Gastroesophageal sphincter (tissue), 4 donors: ENCODE data around the gene ZP1. TPM values are rescaled to one million over a fixed set of nuclear protein-coding genes. Genes with fewer than 3 reads are reported as not detected.

ENCODE experiments used
- ATAC-seq: fragments of 150-250 bp; one replicate; pipeline ENCODE4 v1.9.1; 2016; ENCODE audit warnings: mild to moderate bottlenecking, moderate library complexity
- H3K27ac ChIP-seq, 4 donors: fragments of 200-600 bp; sonication (generic) in 3 of 4; 1 replicate in 3 of 4; 2 replicates in 1 of 4; pipeline ENCODE4 v1.5.1; 2016 to 2019
- H3K27me3 ChIP-seq: fragments of 200-600 bp; sonication (generic); one replicate; pipeline ENCODE4 v1.5.1; 2019
- H3K36me3 ChIP-seq, 2 donors: fragments of 200-600 bp; sonication (generic); one replicate each; pipeline ENCODE4 v1.5.1; 2019; ENCODE audit warnings: control low read depth in 1 of 2
- H3K4me1 ChIP-seq, 3 donors: fragments of 200-600 bp; sonication (generic); 1 replicate in 2 of 3; 2 replicates in 1 of 3; pipeline ENCODE4 v1.5.1; 2016 to 2019; ENCODE audit warnings: control low read depth in 2 of 3
- H3K4me3 ChIP-seq, 2 donors: fragments of 200-600 bp; sonication (generic); one replicate each; pipeline ENCODE4 v1.5.1; 2019; ENCODE audit warnings: mild to moderate bottlenecking in 1 of 2, moderate library complexity in 1 of 2
- H3K9me3 ChIP-seq, 3 donors: fragments of 200-600 bp; sonication (generic); one replicate each; pipeline ENCODE4 v1.5.1; 2017 to 2019; ENCODE audit warnings: control low read depth in 2 of 3
- CTCF ChIP-seq, 4 experiments: fragments of 200-600 bp in 2 of 4; fragments of 450-650 bp in 2 of 4; sonication (generic) in 1 of 4; IDR thresholded peaks; one replicate each; pipeline ENCODE4 v1.5.1; 2017 to 2019; ENCODE audit warnings: antibody characterized with exemption in 4 of 4, mild to moderate bottlenecking in 2 of 4, moderate library complexity in 2 of 4
- EP300 ChIP-seq: sonication (generic); formaldehyde crosslinking; IDR thresholded peaks from one replicate; pipeline ENCODE4 v1.6.1; 2017; ENCODE audit warnings: antibody characterized with exemption, mild to moderate bottlenecking
- POLR2A ChIP-seq, 2 donors: fragments of 450-650 bp; IDR thresholded peaks; one replicate each; pipeline ENCODE4 v1.6.1; 2017; ENCODE audit warnings: antibody characterized with exemption in 2 of 2, mild to moderate bottlenecking in 2 of 2, moderate library complexity in 1 of 2
- POLR2AphosphoS5 ChIP-seq: sonication (generic); formaldehyde crosslinking; IDR thresholded peaks from one replicate; pipeline ENCODE4 v1.6.1; 2017; ENCODE audit warnings: antibody characterized with exemption
- WGBS, 2 donors: methylation state at CpG; one replicate each; pipeline ENCODE4 v1.1.5; 2018; ENCODE audit warnings: low coverage in 1 of 2; 5-methylcytosine and 5-hydroxymethylcytosine counted together
- total RNA-seq, 4 donors: library from RNA; depleted of rRNA; stranded (reverse); fragments of >200 nt; gene quantifications; one replicate each; pipeline ENCODE4 v1.1.0, GENCODE V29; 2016

ZP1 gene
- total RNA-seq, 4 donors from 2014 or later: not detected

DNA sequence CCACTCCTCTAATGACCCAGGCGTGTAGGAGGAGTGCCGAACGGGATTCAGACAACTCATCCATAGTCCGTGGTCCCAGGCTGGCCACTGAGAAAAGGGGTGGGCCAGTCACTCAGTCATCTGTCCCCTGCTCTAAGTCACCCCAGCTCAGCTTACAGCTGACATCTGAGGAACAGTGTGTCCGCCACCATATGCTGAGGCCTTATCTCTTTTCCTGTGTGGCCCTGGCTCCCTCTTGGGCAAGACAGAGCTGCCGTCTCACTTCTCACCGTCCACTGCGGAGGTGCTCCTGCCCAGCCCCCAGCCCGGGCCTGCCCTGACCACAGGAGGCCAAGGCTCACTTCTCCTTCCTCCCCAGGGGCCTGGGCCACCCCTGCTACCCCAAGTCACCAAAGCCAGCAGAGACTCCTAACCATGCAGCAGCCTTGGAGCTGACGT is 18.6 kb upstream of the ZP1 start:
- peaks cover 0 to 25% (median 6%) of the 10 kb centered on the region in 3 donors for H3K4me1 ChIP-seq
- H3K36me3 ChIP-seq: peaks cover 0 to 77% of the 10 kb centered on the region in 2 donors
- peaks cover 12% of the 10 kb centered on the region for H3K27me3 ChIP-seq
- ATAC-seq: no peak
- no peak overlapping the region for H3K4me3 ChIP-seq
- TF ChIP-seq POLR2A (IDR thresholded peaks at IDR 0.05) (no peak), POLR2AphosphoS5 (no peak), EP300 (no peak), CTCF (IDR thresholded peaks at IDR 0.05) (no peak)
- H3K9me3 ChIP-seq: no peaks in the 10 kb centered on the region
- no CpG with 5 or more reads among the region's 10 CpGs for WGBS, 2 donors
- no peak overlapping the region for H3K27ac ChIP-seq

DNA sequence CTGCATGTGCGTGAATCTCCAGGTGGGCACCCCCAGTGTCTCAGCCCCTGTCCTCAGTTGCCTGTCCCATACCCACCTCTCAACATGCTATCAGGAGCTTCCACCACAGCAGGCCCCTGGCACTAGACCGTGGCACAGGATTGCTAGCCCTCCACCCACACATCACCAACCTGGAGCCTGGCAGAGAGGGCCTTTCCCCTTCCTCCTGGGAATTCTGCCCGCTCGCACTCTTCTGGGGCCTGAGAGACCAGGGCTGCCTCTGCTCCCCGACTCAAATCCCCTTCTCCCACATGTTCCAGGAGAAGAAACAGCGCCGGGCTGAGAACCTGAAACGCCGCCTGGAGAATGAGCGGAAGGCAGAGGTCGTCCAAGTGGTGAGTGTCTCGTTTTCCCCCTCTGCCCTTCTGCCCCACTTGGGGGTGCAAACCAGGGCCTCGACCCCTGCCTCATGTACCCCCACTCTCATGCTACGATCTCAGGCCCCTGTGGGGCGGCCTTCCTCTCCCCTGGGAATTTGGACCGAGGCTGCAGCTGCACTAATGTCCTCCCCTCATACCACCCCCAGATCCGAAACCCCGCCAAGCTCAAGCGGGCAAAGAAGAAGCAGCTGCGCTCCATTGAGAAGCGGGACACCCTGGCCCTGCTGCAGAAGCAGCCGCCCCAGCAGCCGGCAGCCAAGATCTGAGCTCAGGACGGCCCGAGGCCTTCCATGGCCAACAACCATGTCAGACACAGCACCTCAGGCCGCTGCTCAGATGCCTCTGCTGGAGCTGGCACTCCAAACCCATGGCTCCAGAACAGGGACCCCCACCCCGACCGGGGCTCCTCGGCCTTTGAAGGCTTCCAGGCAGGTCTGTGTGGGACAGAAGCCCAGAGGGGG is 17.5 kb upstream of the ZP1 start:
- Histone ChIP-seq H3K4me3 (no peak overlapping the region), H3K36me3 (peaks cover 0 to 77% of the 10 kb centered on the region in 2 donors), H3K9me3 (no peaks in the 10 kb centered on the region), H3K27me3 (peaks cover 20% of the 10 kb centered on the region), H3K27ac (no peak overlapping the region), H3K4me1 (peaks cover 0 to 13% (median 0%) of the 10 kb centered on the region in 3 donors)
- TF ChIP-seq POLR2AphosphoS5: no peak
- no peak for TF ChIP-seq POLR2A (IDR thresholded peaks at IDR 0.05)
- TF ChIP-seq EP300: no peak
- TF ChIP-seq CTCF (IDR thresholded peaks at IDR 0.05): no peak
- WGBS, 2 donors: 83 to 90% methylated on average over 3 to 11 of the region's 29 CpGs
- ATAC-seq: no peak

DNA sequence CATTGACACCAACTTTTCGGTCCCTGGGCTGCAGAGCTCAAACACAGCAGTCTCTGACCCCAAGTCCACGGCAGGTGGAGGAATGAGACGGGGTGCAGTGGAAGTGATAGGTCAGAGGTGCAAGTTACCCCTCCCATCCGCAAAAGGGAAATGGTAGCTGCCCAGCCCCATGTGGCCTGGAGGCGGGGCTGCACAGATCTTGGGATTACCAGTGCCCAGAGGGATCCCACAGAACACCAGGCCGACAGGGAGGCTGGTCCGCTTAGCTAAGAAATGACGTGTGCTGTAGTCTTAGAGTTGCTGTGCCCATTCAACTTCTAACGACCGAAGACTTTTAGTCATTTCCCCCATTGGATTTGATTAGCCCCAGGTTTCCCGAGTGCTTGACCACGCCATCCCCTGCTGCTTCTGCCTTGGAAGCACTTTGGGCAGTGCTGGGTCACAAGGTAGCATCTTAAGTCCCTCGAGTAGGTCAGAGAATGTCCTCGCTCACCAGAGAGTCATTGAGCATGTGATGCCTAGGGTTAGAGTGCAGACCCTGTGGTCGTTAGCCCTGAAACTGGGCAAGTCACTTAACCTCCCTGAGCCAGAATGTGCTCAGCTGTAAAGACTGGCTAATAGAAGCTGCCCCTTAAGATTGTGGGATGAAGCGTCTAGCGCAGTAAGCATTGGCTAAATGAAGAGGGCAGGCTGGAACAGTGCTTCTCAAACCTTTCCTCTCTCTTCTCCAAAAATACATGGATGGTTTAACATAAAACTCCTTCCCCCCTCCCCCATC is 15.8 kb upstream of the ZP1 start:
- H3K27ac ChIP-seq: no peak overlapping the region

More for the DNA sequence above, 15.8 kb upstream of the ZP1 start:
- TF ChIP-seq POLR2AphosphoS5: no peak
- no peak for TF ChIP-seq POLR2A (IDR thresholded peaks at IDR 0.05)
- TF ChIP-seq EP300: no peak
- no peak for TF ChIP-seq CTCF (IDR thresholded peaks at IDR 0.05)
- H3K9me3 ChIP-seq: no peaks in the 10 kb centered on the region
- 87 to 91% methylated on average over 4 to 9 of the region's 17 CpGs for WGBS, 2 donors
- peaks cover 0 to 7% (median 0%) of the 10 kb centered on the region in 3 donors for H3K4me1 ChIP-seq
- no peak overlapping the region for H3K4me3 ChIP-seq
- H3K36me3 ChIP-seq: peaks cover 0 to 70% of the 10 kb centered on the region in 2 donors
- ATAC-seq: no peak
- peaks cover 23% of the 10 kb centered on the region for H3K27me3 ChIP-seq
